Upper lobe of right lung (tissue), 1 donor: ENCODE data around the gene IL18BP. TPM values are rescaled to one million over a fixed set of nuclear protein-coding genes. Genes with fewer than 3 reads are reported as not detected.
A peak's percentile ranks its signal among the peaks of the same experiment; 100 is the strongest.

Source experiments
- ATAC-seq: fragments of 200-7000 bp; cut with Tn5 transposase; one replicate; pipeline ENCODE4 v1.9.1; 2020; ENCODE audit warnings: mild to moderate bottlenecking, moderate library complexity
- DNase-seq: peaks from one replicate; pipeline ENCODE4 v3.0.0-alpha.2; 2020
- H3K27ac ChIP-seq: fragments of 200-600 bp; one replicate; pipeline ENCODE4 v1.8.0; 2022
- H3K27me3 ChIP-seq: fragments of 200-600 bp; one replicate; pipeline ENCODE4 v1.8.0; 2022; ENCODE audit warnings: mild to moderate bottlenecking
- H3K36me3 ChIP-seq: fragments of 200-600 bp; one replicate; pipeline ENCODE4 v1.8.0; 2022
- H3K4me1 ChIP-seq: fragments of 200-600 bp; one replicate; pipeline ENCODE4 v1.8.0; 2022
- H3K4me3 ChIP-seq: fragments of 200-600 bp; one replicate; pipeline ENCODE4 v1.8.0; 2022; ENCODE audit warnings: mild to moderate bottlenecking
- H3K9me3 ChIP-seq: fragments of 200-600 bp; one replicate; pipeline ENCODE4 v1.8.0; 2022
- intact Hi-C: fragments of 100-400 bp; cut with DNase I; formaldehyde crosslinking; loops from one replicate; pipeline ENCODE4 v1.11.0; 2022
- total RNA-seq: library from RNA; stranded (reverse); fragmentation: NEBNext Ultra II Directional; extraction: Animal tissue kit (Norgen Biotek cat#: 25700); gene quantifications from one replicate; pipeline ENCODE4 v1.2.1, GENCODE V29; 2021
- TF ChIP-seq, protein P1 (sequence below): fragments of 200-600 bp; IDR thresholded peaks from one replicate; pipeline ENCODE4 v1.8.0; 2022; ENCODE audit warnings: antibody characterized with exemption
- donor health status: DM: no; HTN: yes; CAD: no; lungs with severe emphysema.

Gene IL18BP
- total RNA-seq, 1 donor from 2014 or later = 21.5 TPM

DNA sequence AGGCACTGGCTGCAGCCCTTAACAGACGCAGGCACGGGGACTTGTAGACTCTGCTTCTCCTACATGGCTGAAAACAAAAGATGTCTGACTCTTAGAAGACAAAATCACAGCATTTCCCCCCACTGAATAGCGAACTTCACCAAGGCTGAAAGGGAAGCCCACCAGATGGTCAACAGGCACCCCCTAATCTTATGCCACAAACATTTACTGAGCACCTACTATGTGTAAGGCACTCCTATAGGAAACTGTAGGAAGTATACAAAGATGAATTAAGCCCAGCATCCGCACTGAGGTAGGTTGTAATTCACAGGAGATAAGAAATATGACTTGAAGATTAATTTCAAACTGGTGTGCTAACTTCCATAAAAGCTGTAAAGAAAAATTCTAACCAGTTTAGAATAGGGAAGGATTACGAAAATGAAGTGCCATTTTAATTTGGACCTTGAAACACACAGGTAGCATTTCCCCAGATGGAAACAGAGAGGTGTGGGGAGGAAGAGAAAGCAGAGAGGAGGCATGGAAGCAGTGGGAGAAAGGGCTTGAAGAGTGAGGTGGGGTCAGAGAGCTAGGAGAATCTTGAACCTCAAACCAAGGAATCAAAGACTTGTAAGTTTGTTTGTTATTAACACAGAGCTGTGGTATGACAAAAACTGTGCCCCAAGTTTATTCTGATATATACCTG is 43.5 kb downstream of the IL18BP start:
- no peaks in the 10 kb centered on the region for H3K9me3 ChIP-seq
- no peaks in the 10 kb centered on the region for H3K27me3 ChIP-seq
- no peak for DNase-seq
- H3K27ac ChIP-seq = peak overlapping the region; percentile 98
- TF ChIP-seq, protein P1, sequence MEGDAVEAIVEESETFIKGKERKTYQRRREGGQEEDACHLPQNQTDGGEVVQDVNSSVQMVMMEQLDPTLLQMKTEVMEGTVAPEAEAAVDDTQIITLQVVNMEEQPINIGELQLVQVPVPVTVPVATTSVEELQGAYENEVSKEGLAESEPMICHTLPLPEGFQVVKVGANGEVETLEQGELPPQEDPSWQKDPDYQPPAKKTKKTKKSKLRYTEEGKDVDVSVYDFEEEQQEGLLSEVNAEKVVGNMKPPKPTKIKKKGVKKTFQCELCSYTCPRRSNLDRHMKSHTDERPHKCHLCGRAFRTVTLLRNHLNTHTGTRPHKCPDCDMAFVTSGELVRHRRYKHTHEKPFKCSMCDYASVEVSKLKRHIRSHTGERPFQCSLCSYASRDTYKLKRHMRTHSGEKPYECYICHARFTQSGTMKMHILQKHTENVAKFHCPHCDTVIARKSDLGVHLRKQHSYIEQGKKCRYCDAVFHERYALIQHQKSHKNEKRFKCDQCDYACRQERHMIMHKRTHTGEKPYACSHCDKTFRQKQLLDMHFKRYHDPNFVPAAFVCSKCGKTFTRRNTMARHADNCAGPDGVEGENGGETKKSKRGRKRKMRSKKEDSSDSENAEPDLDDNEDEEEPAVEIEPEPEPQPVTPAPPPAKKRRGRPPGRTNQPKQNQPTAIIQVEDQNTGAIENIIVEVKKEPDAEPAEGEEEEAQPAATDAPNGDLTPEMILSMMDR = no peak
- no peak for ATAC-seq
- peak overlapping the region; percentile 68 for H3K4me3 ChIP-seq
- H3K36me3 ChIP-seq = no peaks in the 10 kb centered on the region
- intact Hi-C loops = no loop called here
- peaks cover 43% of the 10 kb centered on the region for H3K4me1 ChIP-seq

GRCh38 chr11:72045849-72046248 is 47.1 kb downstream of the IL18BP start:
- ATAC-seq (no peak), DNase-seq (no peak)
- Histone ChIP-seq H3K27ac (no peak overlapping the region), H3K27me3 (no peaks in the 10 kb centered on the region), H3K4me3 (no peak overlapping the region), H3K9me3 (no peaks in the 10 kb centered on the region), H3K4me1 (peaks cover 20% of the 10 kb centered on the region), H3K36me3 (peaks cover 12% of the 10 kb centered on the region)
- intact Hi-C loops = no loop called here
- TF ChIP-seq, protein P1 = no peak

GRCh38 chr11:72048766-72049460 is 50.2 kb downstream of the IL18BP start:
- no peaks in the 10 kb centered on the region for H3K9me3 ChIP-seq
- intact Hi-C loops = no loop called here
- H3K36me3 ChIP-seq = peaks cover 12% of the 10 kb centered on the region
- TF ChIP-seq, protein P1 = no peak
- no peak overlapping the region for H3K4me3 ChIP-seq
- H3K27me3 ChIP-seq = no peaks in the 10 kb centered on the region
- no peak overlapping the region for H3K27ac ChIP-seq
- H3K4me1 ChIP-seq = peaks cover 8% of the 10 kb centered on the region
- DNase-seq (no peak), ATAC-seq (no peak)

Other genes with a start within 250 kb of the IL18BP start
- gene DEFB108B, start 165.7 kb upstream of the IL18BP start, total RNA-seq = not detected
- not detected for gene DEFB131B, start 120.5 kb upstream of the IL18BP start, total RNA-seq
- 7.0 TPM for gene XNDC1N, start 70.3 kb upstream of the IL18BP start, total RNA-seq
- gene RNF121, start 69.9 kb upstream of the IL18BP start, total RNA-seq = 26.8 TPM
- 192 TPM for gene NUMA1, start 81.6 kb downstream of the IL18BP start, total RNA-seq
- 6.8 TPM for gene LRRC51, start 81.9 kb downstream of the IL18BP start, total RNA-seq
- gene LAMTOR1, start 104.4 kb downstream of the IL18BP start, total RNA-seq = 100 TPM
- not detected for gene TOMT, start 107.0 kb downstream of the IL18BP start, total RNA-seq
- 25.2 TPM for gene ANAPC15, start 113.8 kb downstream of the IL18BP start, total RNA-seq
- gene FOLR3, start 136.8 kb downstream of the IL18BP start, total RNA-seq = 29.0 TPM
- 163 TPM for gene FOLR1, start 193.2 kb downstream of the IL18BP start, total RNA-seq
- 22.8 TPM for gene FOLR2, start 217.9 kb downstream of the IL18BP start, total RNA-seq
- gene INPPL1, start 225.9 kb downstream of the IL18BP start, total RNA-seq = 146 TPM
- not detected for gene PHOX2A, start 245.3 kb downstream of the IL18BP start, total RNA-seq